ENCODE measurements around the gene THRSP. TPM values are rescaled to one million over a fixed set of nuclear protein-coding genes. Genes with fewer than 3 reads are reported as not detected.
"Not testable (repeated sequence)": the region's sequence is repeated elsewhere in the genome, so short reads cannot be mapped to it uniquely, and the experiment has no call there.

THRSP gene
- total RNA-seq, 1 experiment from 2014 or later: not detected

- Histone ChIP-seq H3K27me3 (ENCODE audit: control insufficient read depth, insufficient read depth, low read length) (no peaks in the 10 kb centered on the region), H3K4me3 (ENCODE audit: insufficient read depth, low read depth, low read length) (no peak overlapping the region), H3K36me3 (replicated peaks; ENCODE audit: control insufficient read depth, insufficient read depth, low read length) (no peaks in the 10 kb centered on the region)
- no peak for DNase-seq
These were observed 17.9 kb downstream of the THRSP start for GRCh38 chr11:78081583-78081982.

GRCh38 chr11:78082146-78082545 is 18.5 kb downstream of the THRSP start:
- no peak for DNase-seq

GRCh38 chr11:78083021-78083420 is 19.4 kb downstream of the THRSP start:
- Histone ChIP-seq H3K4me3 (ENCODE audit: insufficient read depth, low read depth, low read length) (no peak overlapping the region), H3K27me3 (ENCODE audit: control insufficient read depth, insufficient read depth, low read length) (no peaks in the 10 kb centered on the region), H3K36me3 (replicated peaks; ENCODE audit: control insufficient read depth, insufficient read depth, low read length) (no peaks in the 10 kb centered on the region)
- no peak for DNase-seq

More at GRCh38 chr11:78082146-78082545, 18.5 kb downstream of the THRSP start:
- H3K36me3 ChIP-seq (replicated peaks; ENCODE audit: control insufficient read depth, insufficient read depth, low read length): no peaks in the 10 kb centered on the region
- no peaks in the 10 kb centered on the region for H3K27me3 ChIP-seq (ENCODE audit: control insufficient read depth, insufficient read depth, low read length)
- no peak overlapping the region for H3K4me3 ChIP-seq (ENCODE audit: insufficient read depth, low read depth, low read length)

GRCh38 chr11:78084506-78084905 is 20.8 kb downstream of the THRSP start:
- DNase-seq: not testable (repeated sequence)

GRCh38 chr11:78085972-78086371 is 22.3 kb downstream of the THRSP start:
- no peaks in the 10 kb centered on the region for H3K36me3 ChIP-seq (replicated peaks; ENCODE audit: control insufficient read depth, insufficient read depth, low read length)
- H3K4me3 ChIP-seq (ENCODE audit: insufficient read depth, low read depth, low read length): no peak overlapping the region
- H3K27me3 ChIP-seq (ENCODE audit: control insufficient read depth, insufficient read depth, low read length): no peaks in the 10 kb centered on the region
- no peak for DNase-seq

More at GRCh38 chr11:78084506-78084905, 20.8 kb downstream of the THRSP start:
- H3K27me3 ChIP-seq (ENCODE audit: control insufficient read depth, insufficient read depth, low read length); H3K4me3 ChIP-seq (ENCODE audit: insufficient read depth, low read depth, low read length); H3K36me3 ChIP-seq (replicated peaks; ENCODE audit: control insufficient read depth, insufficient read depth, low read length): not testable (repeated sequence)

GRCh38 chr11:78086521-78087074 is 22.9 kb downstream of the THRSP start:
- H3K27me3 ChIP-seq (ENCODE audit: control insufficient read depth, insufficient read depth, low read length); DNase-seq; H3K4me3 ChIP-seq (ENCODE audit: insufficient read depth, low read depth, low read length); H3K36me3 ChIP-seq (replicated peaks; ENCODE audit: control insufficient read depth, insufficient read depth, low read length): not testable (repeated sequence)

GRCh38 chr11:78094250-78094649 is 30.6 kb downstream of the THRSP start:
- DNase-seq: no peak
- H3K4me3 ChIP-seq (ENCODE audit: insufficient read depth, low read depth, low read length): no peak overlapping the region
- H3K36me3 ChIP-seq (replicated peaks; ENCODE audit: control insufficient read depth, insufficient read depth, low read length): no peaks in the 10 kb centered on the region
- H3K27me3 ChIP-seq (ENCODE audit: control insufficient read depth, insufficient read depth, low read length): no peaks in the 10 kb centered on the region

- H3K36me3 ChIP-seq (replicated peaks; ENCODE audit: control insufficient read depth, insufficient read depth, low read length): peaks cover 4% of the 10 kb centered on the region
- DNase-seq: no peak
These were observed 34.2 kb downstream of the THRSP start for GRCh38 chr11:78097666-78098385.

GRCh38 chr11:78099666-78100065 is 36.0 kb downstream of the THRSP start:
- no peaks in the 10 kb centered on the region for H3K27me3 ChIP-seq (ENCODE audit: control insufficient read depth, insufficient read depth, low read length)
- H3K36me3 ChIP-seq (replicated peaks; ENCODE audit: control insufficient read depth, insufficient read depth, low read length): peaks cover 5% of the 10 kb centered on the region
- no peak overlapping the region for H3K4me3 ChIP-seq (ENCODE audit: insufficient read depth, low read depth, low read length)
- DNase-seq: no peak

More at GRCh38 chr11:78097666-78098385, 34.2 kb downstream of the THRSP start:
- H3K4me3 ChIP-seq (ENCODE audit: insufficient read depth, low read depth, low read length): no peak overlapping the region
- no peaks in the 10 kb centered on the region for H3K27me3 ChIP-seq (ENCODE audit: control insufficient read depth, insufficient read depth, low read length)

- Histone ChIP-seq H3K27me3 (ENCODE audit: control insufficient read depth, insufficient read depth, low read length) (no peaks in the 10 kb centered on the region), H3K36me3 (replicated peaks; ENCODE audit: control insufficient read depth, insufficient read depth, low read length) (peaks cover 5% of the 10 kb centered on the region), H3K4me3 (ENCODE audit: insufficient read depth, low read depth, low read length) (no peak overlapping the region)
- no peak for DNase-seq
These were observed 36.6 kb downstream of the THRSP start for GRCh38 chr11:78100261-78100660.

GRCh38 chr11:78100676-78101472 is 37.2 kb downstream of the THRSP start:
- DNase-seq: no peak
- H3K4me3 ChIP-seq (ENCODE audit: insufficient read depth, low read depth, low read length): no peak overlapping the region
- peaks cover 5% of the 10 kb centered on the region for H3K36me3 ChIP-seq (replicated peaks; ENCODE audit: control insufficient read depth, insufficient read depth, low read length)
- no peaks in the 10 kb centered on the region for H3K27me3 ChIP-seq (ENCODE audit: control insufficient read depth, insufficient read depth, low read length)

- Histone ChIP-seq H3K36me3 (replicated peaks; ENCODE audit: control insufficient read depth, insufficient read depth, low read length) (peaks cover 11% of the 10 kb centered on the region), H3K4me3 (ENCODE audit: insufficient read depth, low read depth, low read length) (no peak overlapping the region), H3K27me3 (ENCODE audit: control insufficient read depth, insufficient read depth, low read length) (no peaks in the 10 kb centered on the region)
- no peak for DNase-seq
These were observed 45.7 kb downstream of the THRSP start for GRCh38 chr11:78109081-78110015.

GRCh38 chr11:78110351-78110750 is 46.7 kb downstream of the THRSP start:
- Histone ChIP-seq H3K4me3 (ENCODE audit: insufficient read depth, low read depth, low read length) (no peak overlapping the region), H3K27me3 (ENCODE audit: control insufficient read depth, insufficient read depth, low read length) (no peaks in the 10 kb centered on the region), H3K36me3 (replicated peaks; ENCODE audit: control insufficient read depth, insufficient read depth, low read length) (peaks cover 11% of the 10 kb centered on the region)
- no peak for DNase-seq

- no peak for DNase-seq
- Histone ChIP-seq H3K4me3 (ENCODE audit: insufficient read depth, low read depth, low read length) (no peak overlapping the region), H3K27me3 (ENCODE audit: control insufficient read depth, insufficient read depth, low read length) (no peaks in the 10 kb centered on the region), H3K36me3 (replicated peaks; ENCODE audit: control insufficient read depth, insufficient read depth, low read length) (peaks cover 11% of the 10 kb centered on the region)
These were observed 47.2 kb downstream of the THRSP start for GRCh38 chr11:78110830-78111229.

All from H7 (cell line).